Subcutaneous adipose tissue (tissue), 4 donors: Measurements from ENCODE around the gene SLC6A13. TPM values are rescaled to one million over a fixed set of nuclear protein-coding genes. Genes with fewer than 3 reads are reported as not detected.

Experiments used
- CTCF ChIP-seq: fragments of 450-650 bp; IDR thresholded peaks from one replicate; pipeline ENCODE4 v1.5.1; 2016; ENCODE audit warnings: low read depth, mild to moderate bottlenecking, control low read depth, antibody characterized with exemption, moderate library complexity
- total RNA-seq, 4 donors: library from RNA; depleted of rRNA; stranded (reverse); fragments of >200 nt; gene quantifications; one replicate each; pipeline ENCODE4 v1.1.0, GENCODE V29; 2016

Gene SLC6A13
- total RNA-seq, 4 donors from 2014 or later, result 0.88 TPM; not detected in 3

GRCh38 chr12:194276-194675 is 68.4 kb downstream of the SLC6A13 start:
- TF ChIP-seq CTCF, result no peak

GRCh38 chr12:193261-193660 is 69.4 kb downstream of the SLC6A13 start:
- TF ChIP-seq CTCF, result no peak

- TF ChIP-seq CTCF, result no peak
Observed at GRCh38 chr12:191541-191940, 71.1 kb downstream of the SLC6A13 start.

GRCh38 chr12:190881-191280 is 71.8 kb downstream of the SLC6A13 start:
- TF ChIP-seq CTCF, result no peak

- no peak for TF ChIP-seq CTCF
Observed at GRCh38 chr12:189622-189962, 73.0 kb downstream of the SLC6A13 start.

GRCh38 chr12:188910-189621 is 73.6 kb downstream of the SLC6A13 start:
- TF ChIP-seq CTCF, result no peak

GRCh38 chr12:186006-186625 is 76.5 kb downstream of the SLC6A13 start:
- no peak for TF ChIP-seq CTCF
